Epithelial cell of esophagus (primary cell): ENCODE results near the gene ACY1.

Experiments used
- DNase-seq: peaks from one replicate; pipeline ENCODE4 v3.0.0; 2010; ENCODE audit warnings: low read depth
- H3K4me3 ChIP-seq: 2 replicates; pipeline ENCODE4 v1.5.1; 2011; ENCODE audit warnings: mild to moderate bottlenecking, low read length, control low read depth
- TF ChIP-seq, protein P1 (sequence below): IDR thresholded peaks from 2 replicates; pipeline ENCODE4 v1.5.1; 2011; ENCODE audit warnings: low read depth, mild to moderate bottlenecking, low read length, control low read depth, inconsistent platforms; ENCODE audit not compliant: insufficient read depth; ENCODE audit errors: missing control alignments

The ACY1 gene

DNA sequence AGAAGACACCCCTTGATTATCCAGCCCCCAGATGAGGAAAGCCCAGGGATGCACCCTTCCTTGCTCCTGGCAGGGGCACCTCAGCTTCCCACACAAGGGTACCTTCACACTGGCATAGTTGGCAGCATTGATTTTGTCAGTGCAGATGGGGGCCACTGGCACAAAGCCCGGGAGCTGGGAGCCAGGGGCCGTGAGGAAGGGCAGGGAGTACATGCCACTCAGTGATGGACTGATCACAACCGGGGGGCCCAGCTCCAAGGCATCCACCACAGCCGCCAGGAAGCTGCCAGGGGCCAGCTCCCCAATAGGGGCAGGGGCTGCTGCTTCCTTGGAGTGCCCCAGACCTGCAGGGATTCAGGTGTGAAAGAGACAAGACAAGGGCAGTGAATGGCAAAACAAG is 13.5 kb upstream of the ACY1 start:
- no peak overlapping the region for H3K4me3 ChIP-seq
- DNase-seq = no peak
- TF ChIP-seq, protein P1, sequence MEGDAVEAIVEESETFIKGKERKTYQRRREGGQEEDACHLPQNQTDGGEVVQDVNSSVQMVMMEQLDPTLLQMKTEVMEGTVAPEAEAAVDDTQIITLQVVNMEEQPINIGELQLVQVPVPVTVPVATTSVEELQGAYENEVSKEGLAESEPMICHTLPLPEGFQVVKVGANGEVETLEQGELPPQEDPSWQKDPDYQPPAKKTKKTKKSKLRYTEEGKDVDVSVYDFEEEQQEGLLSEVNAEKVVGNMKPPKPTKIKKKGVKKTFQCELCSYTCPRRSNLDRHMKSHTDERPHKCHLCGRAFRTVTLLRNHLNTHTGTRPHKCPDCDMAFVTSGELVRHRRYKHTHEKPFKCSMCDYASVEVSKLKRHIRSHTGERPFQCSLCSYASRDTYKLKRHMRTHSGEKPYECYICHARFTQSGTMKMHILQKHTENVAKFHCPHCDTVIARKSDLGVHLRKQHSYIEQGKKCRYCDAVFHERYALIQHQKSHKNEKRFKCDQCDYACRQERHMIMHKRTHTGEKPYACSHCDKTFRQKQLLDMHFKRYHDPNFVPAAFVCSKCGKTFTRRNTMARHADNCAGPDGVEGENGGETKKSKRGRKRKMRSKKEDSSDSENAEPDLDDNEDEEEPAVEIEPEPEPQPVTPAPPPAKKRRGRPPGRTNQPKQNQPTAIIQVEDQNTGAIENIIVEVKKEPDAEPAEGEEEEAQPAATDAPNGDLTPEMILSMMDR = no peak

GRCh38 chr3:51970606-51971300 is 12.6 kb upstream of the ACY1 start:
- peak; percentile 49 for DNase-seq
- H3K4me3 ChIP-seq = no peak overlapping the region
- TF ChIP-seq, protein P1 = no peak

DNA sequence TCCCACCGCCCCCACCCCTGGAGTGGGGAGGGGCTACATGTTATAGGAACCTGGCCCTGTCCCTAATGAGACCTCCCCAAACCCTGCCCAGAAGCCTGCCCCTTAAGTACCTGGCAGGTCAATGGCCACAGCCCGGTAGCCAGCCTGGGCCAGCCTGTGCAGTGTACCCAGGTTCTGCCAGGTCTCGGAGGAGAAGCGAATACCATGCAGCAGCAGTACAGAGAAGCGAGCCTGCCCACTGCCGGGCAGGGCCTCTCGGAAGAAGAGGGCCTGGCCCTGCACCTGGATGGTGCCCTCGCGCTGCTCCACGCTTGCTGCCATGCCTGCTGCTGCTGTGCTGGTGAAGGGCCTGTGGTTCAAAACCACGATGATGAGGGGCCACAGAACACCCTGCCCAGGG is 12.0 kb upstream of the ACY1 start:
- TF ChIP-seq, protein P1 = no peak
- no peak for DNase-seq
- H3K4me3 ChIP-seq = no peak overlapping the region

- TF ChIP-seq, protein P1 = no peak
- peak overlapping the region; percentile 89 for H3K4me3 ChIP-seq
- DNase-seq = no peak
Measured at GRCh38 chr3:51974277-51974962, 8.9 kb upstream of the ACY1 start.

DNA sequence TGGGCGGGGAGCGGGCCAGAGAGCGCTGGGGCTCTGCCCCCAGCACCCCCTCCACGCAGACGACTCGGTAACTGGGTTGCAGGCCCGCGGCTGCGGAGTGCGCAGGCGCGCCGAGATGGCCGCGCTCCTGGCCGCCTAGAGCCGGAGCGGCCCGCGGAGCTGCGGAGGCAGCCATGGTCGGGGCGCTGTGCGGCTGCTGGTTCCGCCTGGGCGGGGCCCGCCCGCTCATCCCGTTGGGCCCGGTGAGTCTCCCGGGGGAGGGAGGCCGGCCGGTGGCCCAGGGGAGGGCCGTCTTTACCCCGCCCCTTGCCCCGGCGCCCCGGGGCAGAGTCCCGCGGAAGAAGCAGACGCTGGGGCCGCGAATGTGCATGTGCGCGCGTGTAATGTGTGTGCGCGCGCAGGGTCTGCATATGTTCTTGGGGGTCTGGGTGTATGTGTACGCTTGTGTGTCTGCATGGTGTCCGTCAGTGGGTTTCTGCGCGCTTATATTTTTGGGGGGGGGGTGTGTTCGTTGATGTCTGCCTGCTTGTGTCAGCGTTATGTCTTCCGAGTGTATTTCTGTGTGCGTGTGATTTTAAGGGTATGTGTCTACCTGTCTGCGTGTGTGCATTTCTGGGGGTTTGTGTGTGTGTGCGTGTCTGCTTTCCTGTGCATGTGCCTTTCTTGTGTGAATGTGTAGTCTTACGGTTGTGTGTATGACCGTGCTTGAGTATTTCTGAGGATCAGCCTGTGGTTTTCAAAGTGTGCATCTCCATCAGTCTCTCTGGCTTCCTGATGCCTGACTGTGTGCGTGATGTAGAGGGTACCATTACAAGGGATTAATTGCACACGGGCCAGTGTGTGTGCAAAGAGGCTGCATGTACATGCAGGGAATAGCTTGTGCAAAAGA is 8.1 kb upstream of the ACY1 start, which contains the start of gene ABHD14A:
Gene ABHD14A (plus strand): TSS at position 102 of the 889 bp plus-strand sequence. CDS start 72 bp downstream, at position 174.
- DNase-seq = peak; percentile 77
- TF ChIP-seq, protein P1 = no peak
- peak within 1 kb of the TSS; percentile 89 for H3K4me3 ChIP-seq

DNA sequence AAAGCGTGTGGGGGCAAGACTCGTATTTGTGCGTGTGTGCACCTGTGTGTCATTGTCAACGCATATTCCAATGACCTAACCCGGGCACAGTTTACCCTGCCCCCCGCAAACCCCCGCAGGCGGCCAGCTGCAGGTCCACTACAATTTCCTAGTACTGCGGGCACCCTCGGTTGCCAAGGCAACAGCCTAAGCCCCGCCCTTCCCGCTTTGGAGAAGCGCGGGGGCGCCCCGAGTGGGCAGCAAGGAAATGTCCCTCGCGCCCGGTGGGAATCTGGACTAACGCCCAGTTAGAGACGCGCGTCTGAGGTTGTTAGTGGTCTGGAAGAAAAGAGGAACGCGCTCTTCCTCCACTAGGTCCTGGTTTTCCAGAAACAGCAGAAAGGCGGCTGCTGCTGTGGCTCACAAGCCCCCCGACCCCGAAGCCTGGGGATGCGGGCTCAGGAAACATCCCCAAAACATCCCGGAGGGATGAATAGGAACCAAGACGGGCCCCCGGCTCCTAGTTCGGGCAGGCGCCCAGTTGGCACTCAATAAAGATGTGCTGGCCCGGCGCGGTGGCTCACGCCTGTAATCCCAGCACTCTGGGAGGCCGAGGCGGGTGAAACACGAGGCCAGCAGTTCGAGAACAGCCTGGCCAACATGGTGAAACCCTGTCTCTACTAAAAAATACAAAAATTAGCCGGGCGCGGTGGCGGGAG is 7.3 kb upstream of the ACY1 start:
- no peak overlapping the region for H3K4me3 ChIP-seq
- no peak for DNase-seq
- TF ChIP-seq, protein P1 = no peak
